ENCODE measurements around the gene MASP2. TPM values are rescaled to one million over a fixed set of nuclear protein-coding genes. Genes with fewer than 3 reads are reported as not detected.
"Not testable (repeated sequence)": the region's sequence is repeated elsewhere in the genome, so short reads cannot be mapped to it uniquely, and the experiment has no call there.

MASP2 gene
- total RNA-seq, 4 donors from 2014 or later = not detected

GRCh38 chr1:11065796-11066195 lies 18.8 kb upstream of the MASP2 start:
- H3K36me3 ChIP-seq = peaks cover 49 to 55% of the 10 kb centered on the region in 2 donors
- intact Hi-C loops (cut with DNase I) = no loop called here
- no peak overlapping the region for H3K4me3 ChIP-seq (replicated peaks in 1 of 3)
- H3K27ac ChIP-seq = no peak overlapping the region
- no peaks in the 10 kb centered on the region for H3K27me3 ChIP-seq
- DNase-seq = no peak
- no peaks in the 10 kb centered on the region for H3K9me3 ChIP-seq
- peaks cover 3 to 7% of the 10 kb centered on the region in 2 donors for H3K4me1 ChIP-seq
- 94 to 100% methylated on average over 1 of the region's 1 CpG for WGBS, 2 donors
- TF ChIP-seq POLR2A (IDR thresholded peaks at IDR 0.05) (no peak), CTCF (IDR thresholded peaks at IDR 0.05) (no peak)

GRCh38 chr1:11064942-11065341 lies 17.9 kb upstream of the MASP2 start:
- Histone ChIP-seq H3K4me3 (replicated peaks in 1 of 3) (no peak overlapping the region), H3K4me1 (peaks cover 6 to 9% of the 10 kb centered on the region in 2 donors), H3K27me3 (no peaks in the 10 kb centered on the region), H3K36me3 (peaks cover 44 to 48% of the 10 kb centered on the region in 2 donors), H3K9me3 (no peaks in the 10 kb centered on the region), H3K27ac (no peak overlapping the region)
- intact Hi-C loops (cut with DNase I) = no loop called here
- TF ChIP-seq POLR2A (IDR thresholded peaks at IDR 0.05) (no peak), CTCF (IDR thresholded peaks at IDR 0.05) (no peak)
- WGBS, 2 donors = 94 to 98% methylated on average over 3 of the region's 3 CpGs
- DNase-seq = no peak

GRCh38 chr1:11063937-11064537 lies 17.0 kb upstream of the MASP2 start:
- 92 to 96% methylated on average over 18 of the region's 18 CpGs for WGBS, 2 donors
- DNase-seq; H3K9me3 ChIP-seq; H3K27me3 ChIP-seq; intact Hi-C loops (cut with DNase I); H3K4me3 ChIP-seq (replicated peaks in 1 of 3); H3K27ac ChIP-seq: not testable (repeated sequence)
- Histone ChIP-seq H3K4me1 (peaks cover 7 to 12% of the 10 kb centered on the region in 2 donors), H3K36me3 (peaks cover 36 to 39% of the 10 kb centered on the region in 2 donors)

- H3K27me3 ChIP-seq = no peaks in the 10 kb centered on the region
- H3K4me3 ChIP-seq (replicated peaks in 1 of 3) = no peak overlapping the region
- peaks cover 25 to 28% of the 10 kb centered on the region in 2 donors for H3K36me3 ChIP-seq
- no peak for TF ChIP-seq POLR2A (IDR thresholded peaks at IDR 0.05)
- no peak for TF ChIP-seq CTCF (IDR thresholded peaks at IDR 0.05)
- intact Hi-C loops (cut with DNase I) = no loop called here
- H3K27ac ChIP-seq = no peak overlapping the region
- peaks cover 12 to 17% of the 10 kb centered on the region in 2 donors for H3K4me1 ChIP-seq
- WGBS, 2 donors = 71 to 81% methylated on average over 3 of the region's 3 CpGs
- no peak for DNase-seq
- no peaks in the 10 kb centered on the region for H3K9me3 ChIP-seq
Measured at GRCh38 chr1:11062965-11063401, 15.9 kb upstream of the MASP2 start.

- intact Hi-C loops (cut with DNase I) = no loop called here
- WGBS, 2 donors = 78 to 89% methylated on average over 5 of the region's 5 CpGs
- H3K27me3 ChIP-seq = no peaks in the 10 kb centered on the region
- TF ChIP-seq CTCF (IDR thresholded peaks at IDR 0.05) (no peak), POLR2A (IDR thresholded peaks at IDR 0.05) (no peak)
- peaks cover 21 to 23% of the 10 kb centered on the region in 2 donors for H3K36me3 ChIP-seq
- no peaks in the 10 kb centered on the region for H3K9me3 ChIP-seq
- no peak for DNase-seq
- H3K27ac ChIP-seq = no peak overlapping the region
- no peak overlapping the region for H3K4me3 ChIP-seq (replicated peaks in 1 of 3)
- H3K4me1 ChIP-seq = peaks cover 12 to 17% of the 10 kb centered on the region in 2 donors
Measured at GRCh38 chr1:11061652-11062365, 14.8 kb upstream of the MASP2 start.

All from thyroid gland (tissue), 4 donors.